SK-N-SH treated with all-trans-retinoic acid at 6 μM for 48 hours (cell line): Measurements from ENCODE around the gene OSBPL3.

Source experiments
- ATAC-seq: fragments of 200-7000 bp; cut with Tn5 transposase; 3 replicates; pipeline ENCODE4 v1.9.1; 2020; ENCODE audit warnings: mild to moderate bottlenecking, moderate library complexity
- ARNTL ChIP-seq: fragments of 450-650 bp; formaldehyde crosslinking; IDR thresholded peaks from 2 replicates; pipeline ENCODE4 v1.5.0; 2020; ENCODE audit warnings: low read depth, mild to moderate bottlenecking, moderate library complexity, borderline replicate concordance
- BACH2 ChIP-seq: fragments of 250-450 bp; sonication (Bioruptor Pico); IDR thresholded peaks from 2 replicates; pipeline ENCODE4 v1.9.0; 2021; ENCODE audit warnings: mild to moderate bottlenecking, borderline replicate concordance
- CSDC2 ChIP-seq: fragments of 250-450 bp; sonication (Bioruptor Pico); IDR thresholded peaks from 2 replicates; pipeline ENCODE4 v1.5.0; 2020; ENCODE audit warnings: mild to moderate bottlenecking, moderate library complexity
- ESRRG ChIP-seq: fragments of 250-450 bp; sonication (Bioruptor Pico); IDR thresholded peaks from 2 replicates; pipeline ENCODE4 v1.6.1; 2021; ENCODE audit warnings: mild to moderate bottlenecking
- GLIS3 ChIP-seq: fragments of 250-450 bp; sonication (Bioruptor Pico); IDR thresholded peaks from 2 replicates; pipeline ENCODE4 v1.5.0; 2020; ENCODE audit warnings: mild to moderate bottlenecking, moderate library complexity
- ISL1 ChIP-seq: fragments of 250-450 bp; sonication (Bioruptor Pico); IDR thresholded peaks from 2 replicates; pipeline ENCODE4 v2.1.2; 2022; ENCODE audit warnings: mild to moderate bottlenecking, moderate library complexity
- OSR1 ChIP-seq: fragments of 250-450 bp; sonication (Bioruptor Pico); IDR thresholded peaks from 2 replicates; pipeline ENCODE4 v1.8.0; 2022; ENCODE audit warnings: moderate library complexity, mild to moderate bottlenecking, inconsistent platforms
- PPARA ChIP-seq: fragments of 250-450 bp; sonication (Bioruptor Pico); IDR thresholded peaks from 2 replicates; pipeline ENCODE4 v1.5.0; 2020; ENCODE audit warnings: mild to moderate bottlenecking, borderline replicate concordance
- RARB ChIP-seq: fragments of 250-450 bp; sonication (Bioruptor Pico); IDR thresholded peaks from 2 replicates; pipeline ENCODE4 v1.8.0; 2021; ENCODE audit warnings: mild to moderate bottlenecking, moderate library complexity
- SNAI2 ChIP-seq: fragments of 250-450 bp; sonication (Bioruptor Pico); IDR thresholded peaks from 2 replicates; pipeline ENCODE4 v1.5.0; 2020; ENCODE audit warnings: mild to moderate bottlenecking, moderate library complexity
- TCF4 ChIP-seq: fragments of 250-450 bp; sonication (Bioruptor Pico); IDR thresholded peaks from 2 replicates; pipeline ENCODE4 v1.8.0; 2021; ENCODE audit warnings: mild to moderate bottlenecking, moderate library complexity, borderline replicate concordance
- TOX ChIP-seq: fragments of 250-450 bp; sonication (Bioruptor Pico); IDR thresholded peaks from 2 replicates; pipeline ENCODE4 v1.8.0; 2021; ENCODE audit warnings: mild to moderate bottlenecking, moderate library complexity, borderline replicate concordance
- ZC3H10 ChIP-seq: fragments of 250-450 bp; sonication (Bioruptor Pico); IDR thresholded peaks from 2 replicates; pipeline ENCODE4 v1.5.1; 2021; ENCODE audit warnings: mild to moderate bottlenecking, moderate library complexity
- ZFP3 ChIP-seq: fragments of 250-450 bp; sonication (Bioruptor Pico); IDR thresholded peaks from 2 replicates; pipeline ENCODE4 v1.5.0; 2020; ENCODE audit warnings: mild to moderate bottlenecking, moderate library complexity
- ZFP30 ChIP-seq: fragments of 450-650 bp; formaldehyde crosslinking; IDR thresholded peaks from 2 replicates; pipeline ENCODE4 v1.5.0; 2022; ENCODE audit warnings: mild to moderate bottlenecking, moderate library complexity
- ZNF565 ChIP-seq: fragments of 450-650 bp; formaldehyde crosslinking; conservative IDR thresholded peaks from 2 replicates; pipeline ENCODE4 v1.5.0; 2020; ENCODE audit warnings: low read depth, mild to moderate bottlenecking, moderate library complexity
- ZNF70 ChIP-seq: fragments of 450-650 bp; formaldehyde crosslinking; IDR thresholded peaks from 2 replicates; pipeline ENCODE4 v1.5.0; 2020; ENCODE audit warnings: mild to moderate bottlenecking, moderate library complexity
- ZNF8 ChIP-seq: fragments of 450-650 bp; formaldehyde crosslinking; IDR thresholded peaks from 2 replicates; pipeline ENCODE4 v1.5.0; 2020; ENCODE audit warnings: mild to moderate bottlenecking, moderate library complexity
- TF ChIP-seq, protein P1 (sequence below): fragments of 250-450 bp; sonication (Bioruptor Pico); IDR thresholded peaks from 2 replicates; pipeline ENCODE4 v1.8.0; 2020; ENCODE audit warnings: mild to moderate bottlenecking, moderate library complexity, borderline replicate concordance
- TF ChIP-seq, protein P2 (sequence below): fragments of 250-450 bp; sonication (Bioruptor Pico); IDR thresholded peaks from 2 replicates; pipeline ENCODE4 v1.8.0; 2021; ENCODE audit warnings: low read depth, mild to moderate bottlenecking, moderate library complexity, borderline replicate concordance
- TF ChIP-seq, protein P3 (sequence below): fragments of 250-450 bp; sonication (Bioruptor Pico); IDR thresholded peaks from 2 replicates; pipeline ENCODE4 v1.5.0; 2020; ENCODE audit warnings: mild to moderate bottlenecking, moderate library complexity
- TF ChIP-seq, protein P4 (sequence below): fragments of 250-450 bp; sonication (Bioruptor Pico); IDR thresholded peaks from 2 replicates; pipeline ENCODE4 v1.5.1; 2020; ENCODE audit warnings: low read depth, mild to moderate bottlenecking, moderate library complexity
- TF ChIP-seq, protein P5 (sequence below): fragments of 250-450 bp; sonication (Bioruptor Pico); IDR thresholded peaks from 2 replicates; pipeline ENCODE4 v1.5.1; 2021; ENCODE audit warnings: mild to moderate bottlenecking, moderate library complexity

Gene OSBPL3

DNA sequence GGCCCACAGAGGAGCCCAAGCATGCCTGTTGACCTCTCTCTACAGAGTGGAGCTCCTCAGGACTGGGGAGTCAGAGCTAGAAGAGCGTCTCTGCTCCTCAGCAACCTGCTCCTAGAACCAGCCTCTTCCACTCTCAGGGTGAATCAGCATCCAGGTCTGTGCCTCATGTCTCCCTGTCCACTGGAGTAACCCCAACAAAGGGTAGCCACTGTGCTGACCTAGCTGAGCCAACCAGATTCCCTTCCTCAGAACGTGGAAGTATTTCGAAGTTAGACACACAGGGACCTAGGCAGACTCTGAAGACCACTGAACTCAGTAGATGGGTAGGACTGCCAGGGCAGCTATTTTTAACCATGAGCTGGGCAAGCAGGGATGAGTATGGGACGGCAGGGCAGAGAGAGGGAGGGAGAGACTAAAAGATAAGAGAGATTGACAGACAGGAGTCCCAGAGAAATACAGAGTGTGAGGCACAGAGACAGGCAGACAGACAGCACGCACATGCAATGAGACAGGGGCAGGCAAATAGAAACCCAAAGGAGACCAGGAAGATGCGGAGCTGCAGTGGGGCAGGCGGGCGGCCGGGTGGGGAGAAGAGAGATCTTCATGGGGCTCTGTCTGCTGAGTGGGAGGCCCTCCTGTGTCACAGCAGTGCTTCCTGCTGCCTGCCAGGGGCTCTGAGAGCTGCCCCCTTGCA, 56.7 kb downstream of the OSBPL3 start:
- TF ChIP-seq ZC3H10 (CRISPR knock-in tag) (no peak), PPARA (CRISPR knock-in tag) (no peak), SNAI2 (no peak), ARNTL (CRISPR knock-in tag) (no peak), ZNF70 (CRISPR knock-in tag) (no peak), OSR1 (CRISPR knock-in tag) (no peak), TCF4 (CRISPR knock-in tag) (no peak), GLIS3 (CRISPR knock-in tag) (no peak), ZFP3 (CRISPR knock-in tag) (no peak), ZNF8 (CRISPR knock-in tag) (no peak), ESRRG (no peak), TOX (CRISPR knock-in tag) (no peak), RARB (no peak), ZNF565 (no peak)
- TF ChIP-seq, protein P1, sequence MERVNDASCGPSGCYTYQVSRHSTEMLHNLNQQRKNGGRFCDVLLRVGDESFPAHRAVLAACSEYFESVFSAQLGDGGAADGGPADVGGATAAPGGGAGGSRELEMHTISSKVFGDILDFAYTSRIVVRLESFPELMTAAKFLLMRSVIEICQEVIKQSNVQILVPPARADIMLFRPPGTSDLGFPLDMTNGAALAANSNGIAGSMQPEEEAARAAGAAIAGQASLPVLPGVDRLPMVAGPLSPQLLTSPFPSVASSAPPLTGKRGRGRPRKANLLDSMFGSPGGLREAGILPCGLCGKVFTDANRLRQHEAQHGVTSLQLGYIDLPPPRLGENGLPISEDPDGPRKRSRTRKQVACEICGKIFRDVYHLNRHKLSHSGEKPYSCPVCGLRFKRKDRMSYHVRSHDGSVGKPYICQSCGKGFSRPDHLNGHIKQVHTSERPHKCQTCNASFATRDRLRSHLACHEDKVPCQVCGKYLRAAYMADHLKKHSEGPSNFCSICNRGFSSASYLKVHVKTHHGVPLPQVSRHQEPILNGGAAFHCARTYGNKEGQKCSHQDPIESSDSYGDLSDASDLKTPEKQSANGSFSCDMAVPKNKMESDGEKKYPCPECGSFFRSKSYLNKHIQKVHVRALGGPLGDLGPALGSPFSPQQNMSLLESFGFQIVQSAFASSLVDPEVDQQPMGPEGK (CRISPR knock-in tag), result no peak
- ATAC-seq, result peak; percentile 25

DNA sequence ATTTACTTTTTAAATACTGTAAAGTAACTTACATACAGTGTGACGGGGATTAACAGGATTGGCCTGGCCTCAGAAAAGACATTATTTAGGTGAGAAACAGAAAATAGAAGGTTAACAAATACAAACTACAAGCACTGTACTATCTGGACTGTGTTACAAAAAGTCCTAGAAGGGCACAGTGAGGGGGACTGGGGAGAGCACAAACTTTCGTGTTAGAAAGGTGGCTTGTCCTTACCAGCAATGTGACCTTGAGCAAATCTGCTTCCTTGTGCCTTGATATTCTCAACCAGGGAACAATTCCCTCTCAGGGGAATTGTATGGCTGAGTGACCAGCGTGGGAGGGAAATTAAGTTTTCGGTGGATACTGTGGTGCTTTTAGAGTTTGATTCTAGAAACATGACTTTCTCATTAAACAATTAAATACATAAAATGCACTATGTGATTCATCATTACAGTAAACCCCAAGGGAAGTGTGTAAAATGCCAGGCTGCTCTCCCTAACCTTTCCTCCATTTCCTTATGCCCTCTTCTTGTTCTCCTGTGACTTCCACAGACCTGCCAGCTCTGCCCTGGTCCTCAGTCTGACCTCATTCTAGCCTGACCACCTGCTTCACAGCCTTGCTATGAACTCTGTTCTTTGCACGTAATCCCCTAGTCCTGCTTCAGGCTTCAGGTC, 57.7 kb downstream of the OSBPL3 start:
- TF ChIP-seq TCF4 (CRISPR knock-in tag) (peak; percentile 61), GLIS3 (CRISPR knock-in tag) (no peak), SNAI2 (0 out of 2 replicates have a peak, but pooled peaks have one; percentile 0), ISL1 (CRISPR knock-in tag) (peak; percentile 74), ZFP3 (CRISPR knock-in tag) (peak; percentile 32; the same call in 1 of the 2 replicates), ZFP30 (CRISPR knock-in tag) (no peak)
- peak; percentile 67 for ATAC-seq

DNA sequence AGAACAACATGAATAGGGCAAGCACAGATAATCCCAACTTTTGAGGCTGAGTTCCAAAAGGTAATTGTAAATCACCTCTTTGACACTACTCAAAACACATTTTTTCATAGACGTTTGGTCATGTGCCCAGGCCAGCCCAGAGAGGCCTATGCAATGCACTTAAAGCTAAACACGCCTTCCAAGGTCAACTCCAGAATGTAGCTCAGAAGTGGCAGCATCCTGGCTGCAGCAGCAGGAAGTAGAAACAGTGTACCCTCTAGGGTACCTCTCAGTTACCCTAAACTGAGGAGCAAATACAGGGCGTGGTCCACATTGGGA, 58.7 kb downstream of the OSBPL3 start:
- TF ChIP-seq ESRRG, result no peak
- TF ChIP-seq TCF4 (CRISPR knock-in tag), result no peak
- TF ChIP-seq, protein P2, sequence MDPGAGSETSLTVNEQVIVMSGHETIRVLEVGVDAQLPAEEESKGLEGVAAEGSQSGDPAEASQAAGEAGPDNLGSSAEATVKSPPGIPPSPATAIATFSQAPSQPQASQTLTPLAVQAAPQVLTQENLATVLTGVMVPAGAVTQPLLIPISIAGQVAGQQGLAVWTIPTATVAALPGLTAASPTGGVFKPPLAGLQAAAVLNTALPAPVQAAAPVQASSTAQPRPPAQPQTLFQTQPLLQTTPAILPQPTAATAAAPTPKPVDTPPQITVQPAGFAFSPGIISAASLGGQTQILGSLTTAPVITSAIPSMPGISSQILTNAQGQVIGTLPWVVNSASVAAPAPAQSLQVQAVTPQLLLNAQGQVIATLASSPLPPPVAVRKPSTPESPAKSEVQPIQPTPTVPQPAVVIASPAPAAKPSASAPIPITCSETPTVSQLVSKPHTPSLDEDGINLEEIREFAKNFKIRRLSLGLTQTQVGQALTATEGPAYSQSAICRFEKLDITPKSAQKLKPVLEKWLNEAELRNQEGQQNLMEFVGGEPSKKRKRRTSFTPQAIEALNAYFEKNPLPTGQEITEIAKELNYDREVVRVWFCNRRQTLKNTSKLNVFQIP (CRISPR knock-in tag), result no peak
- TF ChIP-seq, protein P3, sequence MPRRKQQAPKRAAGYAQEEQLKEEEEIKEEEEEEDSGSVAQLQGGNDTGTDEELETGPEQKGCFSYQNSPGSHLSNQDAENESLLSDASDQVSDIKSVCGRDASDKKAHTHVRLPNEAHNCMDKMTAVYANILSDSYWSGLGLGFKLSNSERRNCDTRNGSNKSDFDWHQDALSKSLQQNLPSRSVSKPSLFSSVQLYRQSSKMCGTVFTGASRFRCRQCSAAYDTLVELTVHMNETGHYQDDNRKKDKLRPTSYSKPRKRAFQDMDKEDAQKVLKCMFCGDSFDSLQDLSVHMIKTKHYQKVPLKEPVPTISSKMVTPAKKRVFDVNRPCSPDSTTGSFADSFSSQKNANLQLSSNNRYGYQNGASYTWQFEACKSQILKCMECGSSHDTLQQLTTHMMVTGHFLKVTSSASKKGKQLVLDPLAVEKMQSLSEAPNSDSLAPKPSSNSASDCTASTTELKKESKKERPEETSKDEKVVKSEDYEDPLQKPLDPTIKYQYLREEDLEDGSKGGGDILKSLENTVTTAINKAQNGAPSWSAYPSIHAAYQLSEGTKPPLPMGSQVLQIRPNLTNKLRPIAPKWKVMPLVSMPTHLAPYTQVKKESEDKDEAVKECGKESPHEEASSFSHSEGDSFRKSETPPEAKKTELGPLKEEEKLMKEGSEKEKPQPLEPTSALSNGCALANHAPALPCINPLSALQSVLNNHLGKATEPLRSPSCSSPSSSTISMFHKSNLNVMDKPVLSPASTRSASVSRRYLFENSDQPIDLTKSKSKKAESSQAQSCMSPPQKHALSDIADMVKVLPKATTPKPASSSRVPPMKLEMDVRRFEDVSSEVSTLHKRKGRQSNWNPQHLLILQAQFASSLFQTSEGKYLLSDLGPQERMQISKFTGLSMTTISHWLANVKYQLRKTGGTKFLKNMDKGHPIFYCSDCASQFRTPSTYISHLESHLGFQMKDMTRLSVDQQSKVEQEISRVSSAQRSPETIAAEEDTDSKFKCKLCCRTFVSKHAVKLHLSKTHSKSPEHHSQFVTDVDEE (CRISPR knock-in tag), result no peak
- TF ChIP-seq, protein P4, sequence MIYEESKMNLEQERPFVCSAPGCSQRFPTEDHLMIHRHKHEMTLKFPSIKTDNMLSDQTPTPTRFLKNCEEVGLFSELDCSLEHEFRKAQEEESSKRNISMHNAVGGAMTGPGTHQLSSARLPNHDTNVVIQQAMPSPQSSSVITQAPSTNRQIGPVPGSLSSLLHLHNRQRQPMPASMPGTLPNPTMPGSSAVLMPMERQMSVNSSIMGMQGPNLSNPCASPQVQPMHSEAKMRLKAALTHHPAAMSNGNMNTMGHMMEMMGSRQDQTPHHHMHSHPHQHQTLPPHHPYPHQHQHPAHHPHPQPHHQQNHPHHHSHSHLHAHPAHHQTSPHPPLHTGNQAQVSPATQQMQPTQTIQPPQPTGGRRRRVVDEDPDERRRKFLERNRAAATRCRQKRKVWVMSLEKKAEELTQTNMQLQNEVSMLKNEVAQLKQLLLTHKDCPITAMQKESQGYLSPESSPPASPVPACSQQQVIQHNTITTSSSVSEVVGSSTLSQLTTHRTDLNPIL (CRISPR knock-in tag), result no peak
- TF ChIP-seq GLIS3 (CRISPR knock-in tag), result no peak
- no peak for TF ChIP-seq ARNTL (CRISPR knock-in tag)
- TF ChIP-seq RARB, result no peak
- no peak for TF ChIP-seq ZFP3 (CRISPR knock-in tag)
- TF ChIP-seq CSDC2 (CRISPR knock-in tag), result no peak
- no peak for TF ChIP-seq ZNF565
- TF ChIP-seq ZNF70 (CRISPR knock-in tag), result no peak
- no peak for TF ChIP-seq SNAI2
- no peak for TF ChIP-seq TOX (CRISPR knock-in tag)
- no peak for TF ChIP-seq ZFP30 (CRISPR knock-in tag)
- TF ChIP-seq, protein P5, sequence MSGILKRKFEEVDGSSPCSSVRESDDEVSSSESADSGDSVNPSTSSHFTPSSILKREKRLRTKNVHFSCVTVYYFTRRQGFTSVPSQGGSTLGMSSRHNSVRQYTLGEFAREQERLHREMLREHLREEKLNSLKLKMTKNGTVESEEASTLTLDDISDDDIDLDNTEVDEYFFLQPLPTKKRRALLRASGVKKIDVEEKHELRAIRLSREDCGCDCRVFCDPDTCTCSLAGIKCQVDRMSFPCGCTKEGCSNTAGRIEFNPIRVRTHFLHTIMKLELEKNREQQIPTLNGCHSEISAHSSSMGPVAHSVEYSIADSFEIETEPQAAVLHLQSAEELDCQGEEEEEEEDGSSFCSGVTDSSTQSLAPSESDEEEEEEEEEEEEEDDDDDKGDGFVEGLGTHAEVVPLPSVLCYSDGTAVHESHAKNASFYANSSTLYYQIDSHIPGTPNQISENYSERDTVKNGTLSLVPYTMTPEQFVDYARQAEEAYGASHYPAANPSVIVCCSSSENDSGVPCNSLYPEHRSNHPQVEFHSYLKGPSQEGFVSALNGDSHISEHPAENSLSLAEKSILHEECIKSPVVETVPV (CRISPR knock-in tag), result no peak
- TF ChIP-seq BACH2 (CRISPR knock-in tag), result no peak
- TF ChIP-seq PPARA (CRISPR knock-in tag), result no peak
- no peak for TF ChIP-seq OSR1 (CRISPR knock-in tag)
- TF ChIP-seq, protein P1 (CRISPR knock-in tag), result no peak
- peak; percentile 8; the same call in 2 of the 3 replicates for ATAC-seq
